ENCODE data around the gene IL12RB1.

DNA sequence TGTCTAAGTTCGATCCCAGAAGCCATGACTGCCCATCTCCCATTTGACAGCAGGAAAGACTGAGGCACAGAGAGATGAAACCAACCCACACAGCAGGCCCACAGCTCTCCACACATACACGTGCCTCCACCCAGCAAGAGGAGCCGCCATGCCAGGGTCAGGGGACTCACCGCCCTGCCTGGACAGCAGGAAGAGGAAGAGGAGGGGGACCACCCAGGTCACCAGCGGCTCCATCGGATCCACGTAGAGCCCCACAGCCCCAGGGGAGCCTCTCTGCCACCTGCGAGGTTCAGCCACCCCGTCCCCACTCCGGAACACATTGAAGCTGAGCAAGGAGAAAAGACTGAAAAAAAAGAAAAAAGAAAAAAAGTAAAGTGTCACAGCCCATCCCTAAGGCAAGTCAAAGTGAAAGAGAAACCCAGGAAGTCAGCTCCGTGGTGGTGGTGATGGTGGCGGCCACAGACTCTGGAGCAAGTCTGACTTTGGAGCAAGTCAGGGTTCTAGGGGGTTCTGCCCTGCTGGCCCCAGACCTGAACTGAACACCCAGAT lies at the start of gene IL12RB1:
- TF ChIP-seq, protein P1, sequence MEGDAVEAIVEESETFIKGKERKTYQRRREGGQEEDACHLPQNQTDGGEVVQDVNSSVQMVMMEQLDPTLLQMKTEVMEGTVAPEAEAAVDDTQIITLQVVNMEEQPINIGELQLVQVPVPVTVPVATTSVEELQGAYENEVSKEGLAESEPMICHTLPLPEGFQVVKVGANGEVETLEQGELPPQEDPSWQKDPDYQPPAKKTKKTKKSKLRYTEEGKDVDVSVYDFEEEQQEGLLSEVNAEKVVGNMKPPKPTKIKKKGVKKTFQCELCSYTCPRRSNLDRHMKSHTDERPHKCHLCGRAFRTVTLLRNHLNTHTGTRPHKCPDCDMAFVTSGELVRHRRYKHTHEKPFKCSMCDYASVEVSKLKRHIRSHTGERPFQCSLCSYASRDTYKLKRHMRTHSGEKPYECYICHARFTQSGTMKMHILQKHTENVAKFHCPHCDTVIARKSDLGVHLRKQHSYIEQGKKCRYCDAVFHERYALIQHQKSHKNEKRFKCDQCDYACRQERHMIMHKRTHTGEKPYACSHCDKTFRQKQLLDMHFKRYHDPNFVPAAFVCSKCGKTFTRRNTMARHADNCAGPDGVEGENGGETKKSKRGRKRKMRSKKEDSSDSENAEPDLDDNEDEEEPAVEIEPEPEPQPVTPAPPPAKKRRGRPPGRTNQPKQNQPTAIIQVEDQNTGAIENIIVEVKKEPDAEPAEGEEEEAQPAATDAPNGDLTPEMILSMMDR (IDR thresholded peaks at IDR 0.05): no peak
- TF ChIP-seq POLR2A (IDR thresholded peaks at IDR 0.05): no peak

Measured in adrenal gland (tissue), 5 donors.